ENCODE data around the gene RPP25L. TPM values are rescaled to one million over a fixed set of nuclear protein-coding genes. Genes with fewer than 3 reads are reported as not detected.

The RPP25L gene
- total and polyA plus RNA-seq, 10 of the 15 experiments (the other 5 are each of a cell fraction or from before 2014, with no cell fraction given), result 7.7 to 30.2 (median 16.8) TPM

GRCh38 chr9:34638138-34638445, 26.2 kb upstream of the RPP25L start:
- H2AFZ ChIP-seq (ENCODE audit: control insufficient read depth, low read depth, low read length), result peak overlapping the region; percentile 98
- RAD21 ChIA-PET (ENCODE audit: unreplicated experiment), result interaction anchor here (0.8 to 2.6 kb wide), 6 partner anchors 9 to 66 kb away, joined by 3 to 14 read pairs (median 7); partner anchors contain the start of genes DCTN3 and GALT
- intact Hi-C loops (cut with micrococcal nuclease; ENCODE audit: unreplicated experiment), result no loop called here

More at GRCh38 chr9:34638138-34638445, 26.2 kb upstream of the RPP25L start:
- Histone ChIP-seq H4K20me1 (ENCODE audit: control insufficient read depth, insufficient read depth) (no peaks in the 10 kb centered on the region; the same call in none of the 2 replicates), H3K79me2 (ENCODE audit: control insufficient read depth, insufficient read depth, low read length) (peaks cover 15% of the 10 kb centered on the region), H3K4me2 (ENCODE audit: control insufficient read depth, insufficient read depth) (peak overlapping the region; percentile 95), H3K27me3 (replicated peaks in 1 of 2; ENCODE audit: control insufficient read depth in 2 of 2, insufficient read depth in 2 of 2, low read length in 1 of 2) (no peaks in the 10 kb centered on the region), H3K9ac (ENCODE audit: control insufficient read depth, insufficient read depth, low read length) (peak overlapping the region; percentile 55; the same call in 1 of the 2 replicates), H3K4me1 (ENCODE audit: control insufficient read depth, insufficient read depth, low read length) (no peaks in the 10 kb centered on the region; the same call in none of the 2 replicates), H3K36me3 (ENCODE audit: control insufficient read depth in 2 of 2, insufficient read depth in 2 of 2, low read length in 1 of 2) (peaks cover 2 to 6% of the 10 kb centered on the region in 2 experiments; a peak in 3 of 4 replicates), H3K4me3 (peak overlapping the region; percentile 72; the same call in 1 of the 2 replicates), H3K27ac (ENCODE audit: control insufficient read depth, insufficient read depth) (peak overlapping the region; percentile 49), H3K9me3 (replicated peaks; ENCODE audit: control insufficient read depth, insufficient read depth, low read length) (no peaks in the 10 kb centered on the region)
- 0 out of 2 replicates have a peak, but pooled peaks have one; percentile 9 for TF ChIP-seq NBN (IDR thresholded peaks at IDR 0.05)
- TF ChIP-seq, protein P1, sequence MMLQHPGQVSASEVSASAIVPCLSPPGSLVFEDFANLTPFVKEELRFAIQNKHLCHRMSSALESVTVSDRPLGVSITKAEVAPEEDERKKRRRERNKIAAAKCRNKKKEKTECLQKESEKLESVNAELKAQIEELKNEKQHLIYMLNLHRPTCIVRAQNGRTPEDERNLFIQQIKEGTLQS (IDR thresholded peaks at IDR 0.05; ENCODE audit: borderline replicate concordance, extremely low read depth, low read depth, low read length), result no peak
- no peak for TF ChIP-seq HDAC6 (IDR thresholded peaks at IDR 0.05; ENCODE audit: unreplicated experiment)
- TF ChIP-seq, protein P2, sequence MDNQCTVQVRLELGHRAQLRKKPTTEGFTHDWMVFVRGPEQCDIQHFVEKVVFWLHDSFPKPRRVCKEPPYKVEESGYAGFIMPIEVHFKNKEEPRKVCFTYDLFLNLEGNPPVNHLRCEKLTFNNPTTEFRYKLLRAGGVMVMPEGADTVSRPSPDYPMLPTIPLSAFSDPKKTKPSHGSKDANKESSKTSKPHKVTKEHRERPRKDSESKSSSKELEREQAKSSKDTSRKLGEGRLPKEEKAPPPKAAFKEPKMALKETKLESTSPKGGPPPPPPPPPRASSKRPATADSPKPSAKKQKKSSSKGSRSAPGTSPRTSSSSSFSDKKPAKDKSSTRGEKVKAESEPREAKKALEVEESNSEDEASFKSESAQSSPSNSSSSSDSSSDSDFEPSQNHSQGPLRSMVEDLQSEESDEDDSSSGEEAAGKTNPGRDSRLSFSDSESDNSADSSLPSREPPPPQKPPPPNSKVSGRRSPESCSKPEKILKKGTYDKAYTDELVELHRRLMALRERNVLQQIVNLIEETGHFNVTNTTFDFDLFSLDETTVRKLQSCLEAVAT (IDR thresholded peaks at IDR 0.05), result no peak
- TF ChIP-seq SMAD5 (IDR thresholded peaks at IDR 0.05; ENCODE audit: low read depth), result no peak
- TF ChIP-seq ATF7 (IDR thresholded peaks at IDR 0.05; ENCODE audit: low read depth), result 0 out of 2 replicates have a peak, but pooled peaks have one; percentile 2
- 14% methylated on average over 7 of the region's 7 CpGs for WGBS (ENCODE audit: insufficient coverage, insufficient replicate concordance, low lambda C conversion rate, missing lambda C conversion rate)
- FAIRE-seq, result no peak
- in situ Hi-C loops (cut with MboI), result no loop called here
- no TSS peak for BruUV-seq (replicated peaks)
- SMC1A ChIA-PET (ENCODE audit: uncharacterized antibody, unreplicated experiment), result interaction anchor here (1.0 to 2.3 kb wide), 9 partner anchors 9 to 307 kb away, joined by 3 to 11 read pairs (median 5); partner anchors contain the start of genes DCTN3, GALT and RPP25L
- POLR2A ChIA-PET, result interaction anchor here (1.2 to 3.4 kb wide), 6 partner anchors 9 to 26 kb away, joined by 3 to 25 read pairs (median 6); partner anchors contain the start of genes ARID3C, DCTN3, GALT and IL11RA
- no peak for ATAC-seq
- no peak for DNase-seq (ENCODE audit: low read depth, low spot score)
- CTCF ChIA-PET, result interaction anchor here (1.1 to 8.3 kb wide), 13 partner anchors 9 to 234 kb away, joined by 3 to 118 read pairs (median 6); partner anchors contain the start of genes CCL27, DCTN3, GALT and RPP25L

All from GM12878 (cell line).